Measurements from ENCODE around the gene KISS1R. TPM values are rescaled to one million over a fixed set of nuclear protein-coding genes. Genes with fewer than 3 reads are reported as not detected.

KISS1R gene
- total and polyA plus RNA-seq, 2 experiments from 2014 or later, result 1.3 to 2.1 TPM

DNA sequence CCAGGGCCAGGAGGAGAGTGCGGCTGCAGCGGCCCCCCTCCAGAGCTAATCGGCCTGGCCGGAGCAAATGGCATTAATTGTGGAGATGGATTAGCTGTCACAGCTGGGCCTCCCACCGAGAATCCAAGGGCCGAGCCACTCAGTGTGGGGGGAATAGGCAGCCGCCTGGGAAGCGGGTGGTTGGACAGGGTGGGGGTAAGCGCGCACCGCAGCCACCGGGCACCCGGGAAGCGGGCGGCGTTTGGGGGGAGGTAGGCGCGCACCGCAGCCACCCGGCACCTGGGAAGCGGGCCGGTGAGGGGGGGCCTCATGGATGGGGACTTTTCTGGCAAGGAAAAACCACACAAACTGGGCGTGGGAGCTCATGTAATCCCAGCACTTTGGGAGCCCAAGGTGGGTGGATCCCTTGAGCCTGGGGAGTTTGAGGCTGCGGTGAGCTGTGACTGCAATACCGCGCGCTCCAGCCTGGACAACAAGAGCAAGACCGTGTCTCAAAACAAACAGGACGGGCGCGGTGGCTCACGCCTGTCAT, 13.8 kb upstream of the KISS1R start:
- 66% methylated on average over 28 of the region's 32 CpGs for WGBS (ENCODE audit: low lambda C conversion rate, missing lambda C conversion rate)
- Histone ChIP-seq H4K20me1 (ENCODE audit: insufficient read depth, poor library complexity, severe bottlenecking) (peaks cover 27% of the 10 kb centered on the region), H3K27ac (no peak overlapping the region), H2AFZ (no peak overlapping the region), H3K36me3 (replicated peaks; ENCODE audit: insufficient read depth, low read depth) (no peaks in the 10 kb centered on the region), H3K79me2 (peaks cover 48% of the 10 kb centered on the region), H3K4me2 (no peak overlapping the region), H3K9me3 (ENCODE audit: low read depth) (no peaks in the 10 kb centered on the region), H3K4me1 (ENCODE audit: insufficient read depth) (no peaks in the 10 kb centered on the region), H3K27me3 (no peaks in the 10 kb centered on the region), H3K9me2 (replicated peaks; ENCODE audit: insufficient read depth) (no peaks in the 10 kb centered on the region), H3K4me3 (no peak overlapping the region)
- DNase-seq (ENCODE audit: low spot score), result no peak
- TF ChIP-seq CTCF (IDR thresholded peaks at IDR 0.05; ENCODE audit: poor library complexity), result no peak
- no peak for TF ChIP-seq EZH2phosphoT487 (IDR thresholded peaks at IDR 0.05; ENCODE audit: low read depth, severe bottlenecking, unreplicated experiment)
- no peak for TF ChIP-seq EZH2 (IDR thresholded peaks at IDR 0.05; ENCODE audit: borderline replicate concordance)

DNA sequence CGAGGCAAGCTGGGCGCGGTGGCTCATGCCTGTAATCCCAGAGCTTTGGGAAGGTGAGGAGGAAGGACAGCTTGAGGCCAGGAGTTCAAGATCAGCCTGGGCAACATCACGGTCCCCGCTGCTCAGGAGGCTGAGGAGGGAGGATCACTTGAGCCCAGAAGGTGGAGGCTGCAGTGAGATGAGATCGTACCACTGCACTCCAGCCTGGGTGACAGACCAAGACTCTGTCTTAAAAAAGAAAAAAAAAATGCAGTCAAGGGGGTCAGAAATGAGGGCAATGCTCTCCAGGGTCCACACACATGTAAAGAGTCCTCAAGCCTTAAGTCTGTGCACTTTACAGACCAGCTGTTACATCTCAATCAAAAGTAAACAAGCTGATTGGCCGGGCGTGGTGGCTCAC, 12.6 kb upstream of the KISS1R start:
- Histone ChIP-seq H3K4me3 (no peak overlapping the region), H4K20me1 (ENCODE audit: insufficient read depth, poor library complexity, severe bottlenecking) (peaks cover 27% of the 10 kb centered on the region), H2AFZ (no peak overlapping the region), H3K9me2 (replicated peaks; ENCODE audit: insufficient read depth) (no peaks in the 10 kb centered on the region), H3K4me1 (ENCODE audit: insufficient read depth) (peaks cover 3% of the 10 kb centered on the region), H3K9me3 (ENCODE audit: low read depth) (no peaks in the 10 kb centered on the region), H3K4me2 (no peak overlapping the region), H3K79me2 (peaks cover 56% of the 10 kb centered on the region), H3K27ac (no peak overlapping the region), H3K27me3 (no peaks in the 10 kb centered on the region), H3K36me3 (replicated peaks; ENCODE audit: insufficient read depth, low read depth) (no peaks in the 10 kb centered on the region)
- WGBS (ENCODE audit: low lambda C conversion rate, missing lambda C conversion rate), result 97% methylated on average over 8 of the region's 8 CpGs
- DNase-seq (ENCODE audit: low spot score), result no peak
- TF ChIP-seq CTCF (IDR thresholded peaks at IDR 0.05; ENCODE audit: poor library complexity) (no peak), EZH2 (IDR thresholded peaks at IDR 0.05; ENCODE audit: borderline replicate concordance) (no peak)

DNA sequence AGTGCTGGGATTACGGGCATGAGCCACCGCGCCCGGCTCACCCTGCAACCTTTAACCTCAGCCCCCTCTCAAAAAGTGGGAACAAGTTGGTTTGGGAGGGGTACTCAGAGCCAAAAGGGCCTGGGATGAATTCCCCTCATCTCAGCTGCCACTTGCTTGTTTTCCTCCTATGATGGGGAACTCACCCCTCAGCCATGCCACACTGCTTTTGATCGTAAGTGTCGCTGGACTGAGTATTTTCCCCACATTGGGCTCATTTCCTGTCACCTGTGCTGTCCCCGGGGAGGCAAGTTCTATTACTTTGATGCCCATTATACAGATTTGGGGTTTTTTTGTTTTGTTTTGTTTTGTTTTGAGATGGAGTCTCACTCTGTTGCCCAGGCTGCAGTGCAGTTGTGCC, 10.7 kb upstream of the KISS1R start:
- Histone ChIP-seq H3K4me1 (ENCODE audit: insufficient read depth) (peaks cover 3% of the 10 kb centered on the region), H3K79me2 (peaks cover 75% of the 10 kb centered on the region), H3K27ac (no peak overlapping the region), H3K9me3 (ENCODE audit: low read depth) (no peaks in the 10 kb centered on the region), H3K4me3 (no peak overlapping the region), H2AFZ (no peak overlapping the region), H4K20me1 (ENCODE audit: insufficient read depth, poor library complexity, severe bottlenecking) (peaks cover 27% of the 10 kb centered on the region), H3K4me2 (no peak overlapping the region), H3K36me3 (replicated peaks; ENCODE audit: insufficient read depth, low read depth) (no peaks in the 10 kb centered on the region), H3K27me3 (no peaks in the 10 kb centered on the region), H3K9me2 (replicated peaks; ENCODE audit: insufficient read depth) (no peaks in the 10 kb centered on the region)
- no peak for DNase-seq (ENCODE audit: low spot score)
- 97% methylated on average over 7 of the region's 7 CpGs for WGBS (ENCODE audit: low lambda C conversion rate, missing lambda C conversion rate)
- no peak for TF ChIP-seq EZH2phosphoT487 (IDR thresholded peaks at IDR 0.05; ENCODE audit: low read depth, severe bottlenecking, unreplicated experiment)
- TF ChIP-seq EZH2 (IDR thresholded peaks at IDR 0.05; ENCODE audit: borderline replicate concordance), result no peak
- TF ChIP-seq CTCF (IDR thresholded peaks at IDR 0.05; ENCODE audit: poor library complexity), result no peak

All from hepatocyte (in vitro differentiated cells).